ENCODE data around the gene NEU2. TPM values are rescaled to one million over a fixed set of nuclear protein-coding genes. Genes with fewer than 3 reads are reported as not detected.
A peak's percentile ranks its signal among the peaks of the same experiment; 100 is the strongest.

The NEU2 gene
- total and polyA plus RNA-seq, 2 of the 13 experiments (the other 11 are each of a cell fraction or from before 2014, with no cell fraction given) = not detected

DNA sequence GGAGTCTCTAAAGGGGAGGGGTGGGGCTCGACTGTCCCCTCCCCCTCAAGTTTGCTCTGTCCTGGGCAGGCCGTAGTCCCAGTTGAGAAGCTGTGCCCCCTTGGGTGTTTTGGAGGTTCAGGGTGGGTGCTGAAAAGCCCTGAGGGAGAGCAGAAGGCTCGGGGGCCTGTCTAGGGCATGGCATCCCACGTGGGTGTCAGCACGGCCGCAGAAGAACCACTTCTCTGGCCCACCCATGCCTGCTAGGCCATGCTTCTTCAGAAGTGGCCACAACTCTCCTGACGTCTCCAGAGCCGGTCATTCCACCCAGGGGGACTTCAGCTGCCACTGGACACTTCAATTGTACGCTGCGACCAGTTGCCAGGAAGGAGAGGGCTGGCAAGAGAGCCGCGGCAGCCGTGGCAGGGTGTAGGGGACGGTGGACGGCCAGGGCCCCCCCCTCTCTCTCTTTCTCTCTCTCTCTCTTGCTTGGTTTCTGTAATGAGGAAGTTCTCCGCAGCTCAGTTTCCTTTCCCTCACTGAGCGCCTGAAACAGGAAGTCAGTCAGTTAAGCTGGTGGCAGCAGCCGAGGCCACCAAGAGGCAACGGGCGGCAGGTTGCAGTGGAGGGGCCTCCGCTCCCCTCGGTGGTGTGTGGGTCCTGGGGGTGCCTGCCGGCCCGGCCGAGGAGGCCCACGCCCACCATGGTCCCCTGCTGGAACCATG is 27.5 kb downstream of the NEU2 start, which contains the start of gene INPP5D (continued):
- TF ChIP-seq, protein P1, sequence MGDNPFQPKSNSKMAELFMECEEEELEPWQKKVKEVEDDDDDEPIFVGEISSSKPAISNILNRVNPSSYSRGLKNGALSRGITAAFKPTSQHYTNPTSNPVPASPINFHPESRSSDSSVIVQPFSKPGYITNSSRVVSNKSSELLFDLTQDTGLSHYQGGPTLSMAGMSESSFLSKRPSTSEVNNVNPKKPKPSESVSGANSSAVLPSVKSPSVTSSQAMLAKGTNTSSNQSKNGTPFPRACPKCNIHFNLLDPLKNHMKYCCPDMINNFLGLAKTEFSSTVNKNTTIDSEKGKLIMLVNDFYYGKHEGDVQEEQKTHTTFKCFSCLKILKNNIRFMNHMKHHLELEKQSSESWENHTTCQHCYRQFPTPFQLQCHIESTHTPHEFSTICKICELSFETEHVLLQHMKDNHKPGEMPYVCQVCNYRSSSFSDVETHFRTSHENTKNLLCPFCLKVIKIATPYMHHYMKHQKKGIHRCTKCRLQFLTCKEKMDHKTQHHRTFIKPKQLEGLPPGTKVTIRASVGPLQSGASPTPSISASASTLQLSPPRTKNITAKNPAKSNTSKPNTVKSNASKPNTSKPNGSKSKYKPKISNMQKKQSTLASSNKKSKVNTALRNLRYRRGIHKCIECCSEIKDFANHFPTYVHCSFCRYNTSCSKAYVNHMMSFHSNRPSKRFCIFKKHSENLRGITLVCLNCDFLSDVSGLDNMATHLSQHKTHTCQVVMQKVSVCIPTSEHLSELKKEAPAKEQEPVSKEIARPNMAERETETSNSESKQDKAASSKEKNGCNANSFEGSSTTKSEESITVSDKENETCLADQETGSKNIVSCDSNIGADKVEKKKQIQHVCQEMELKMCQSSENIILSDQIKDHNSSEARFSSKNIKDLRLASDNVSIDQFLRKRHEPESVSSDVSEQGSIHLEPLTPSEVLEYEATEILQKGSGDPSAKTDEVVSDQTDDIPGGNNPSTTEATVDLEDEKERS (CRISPR knock-in tag; IDR thresholded peaks at IDR 0.05) = no peak
- TF ChIP-seq ZNF75D (CRISPR knock-in tag; IDR thresholded peaks at IDR 0.05; ENCODE audit: borderline replicate concordance) (no peak), EEA1 (CRISPR knock-in tag; IDR thresholded peaks at IDR 0.05; ENCODE audit: borderline replicate concordance) (no peak), MYC (CRISPR knock-in tag; IDR thresholded peaks at IDR 0.05; ENCODE audit: borderline replicate concordance) (peak; percentile 49), ZFY (CRISPR knock-in tag; IDR thresholded peaks at IDR 0.05) (peak; percentile 79), ZNF746 (CRISPR knock-in tag; IDR thresholded peaks at IDR 0.05) (0 out of 2 replicates have a peak, but pooled peaks have one; percentile 45), DMAP1 (CRISPR knock-in tag; IDR thresholded peaks at IDR 0.05) (peak; percentile 59), ZNF670 (CRISPR knock-in tag; IDR thresholded peaks at IDR 0.05; ENCODE audit: borderline replicate concordance) (0 out of 2 replicates have a peak, but pooled peaks have one; percentile 48), ZNF563 (CRISPR knock-in tag; IDR thresholded peaks at IDR 0.05) (peak; percentile 76), LCORL (IDR thresholded peaks at IDR 0.05) (no peak), LCORL (CRISPR knock-in tag; IDR thresholded peaks at IDR 0.05) (peak; percentile 73; the same call in 1 of the 2 replicates), YEATS2 (CRISPR knock-in tag; IDR thresholded peaks at IDR 0.05; ENCODE audit: borderline replicate concordance) (peak; percentile 18), ZNF33B (CRISPR knock-in tag; IDR thresholded peaks at IDR 0.05) (no peak), FOXA1 (IDR thresholded peaks at IDR 0.05) (no peak), FOXA1 (CRISPR knock-in tag; IDR thresholded peaks at IDR 0.05) (no peak; the same call in 1 of the 2 replicates), ZFP36L1 (CRISPR knock-in tag; IDR thresholded peaks at IDR 0.05) (peak; percentile 46; the same call in 1 of the 2 replicates), IRF2 (CRISPR knock-in tag; IDR thresholded peaks at IDR 0.05) (no peak), REXO4 (CRISPR knock-in tag; IDR thresholded peaks at IDR 0.05; ENCODE audit: borderline replicate concordance) (no peak), RBFOX2 (IDR thresholded peaks at IDR 0.05; ENCODE audit: low read depth, low read length) (peak; percentile 78), CEBPG (CRISPR knock-in tag; IDR thresholded peaks at IDR 0.05) (no peak), ZNF460 (CRISPR knock-in tag; IDR thresholded peaks at IDR 0.05; ENCODE audit: borderline replicate concordance) (no peak), HNRNPLL (IDR thresholded peaks at IDR 0.05; ENCODE audit: low read depth, low read length, poor library complexity, severe bottlenecking) (peak; percentile 53)
- TF ChIP-seq, protein P2, sequence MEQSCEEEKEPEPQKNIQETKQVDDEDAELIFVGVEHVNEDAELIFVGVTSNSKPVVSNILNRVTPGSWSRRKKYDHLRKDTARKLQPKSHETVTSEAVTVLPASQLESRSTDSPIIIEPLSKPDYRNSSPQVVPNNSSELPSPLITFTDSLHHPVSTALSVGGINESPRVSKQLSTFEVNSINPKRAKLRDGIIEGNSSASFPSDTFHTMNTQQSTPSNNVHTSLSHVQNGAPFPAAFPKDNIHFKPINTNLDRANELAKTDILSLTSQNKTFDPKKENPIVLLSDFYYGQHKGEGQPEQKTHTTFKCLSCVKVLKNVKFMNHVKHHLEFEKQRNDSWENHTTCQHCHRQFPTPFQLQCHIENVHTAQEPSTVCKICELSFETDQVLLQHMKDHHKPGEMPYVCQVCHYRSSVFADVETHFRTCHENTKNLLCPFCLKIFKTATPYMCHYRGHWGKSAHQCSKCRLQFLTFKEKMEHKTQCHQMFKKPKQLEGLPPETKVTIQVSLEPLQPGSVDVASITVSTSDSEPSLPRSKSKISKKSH (CRISPR knock-in tag; IDR thresholded peaks at IDR 0.05; ENCODE audit: borderline replicate concordance) = 0 out of 2 replicates have a peak, but pooled peaks have one; percentile 11
- TF ChIP-seq, protein P3, sequence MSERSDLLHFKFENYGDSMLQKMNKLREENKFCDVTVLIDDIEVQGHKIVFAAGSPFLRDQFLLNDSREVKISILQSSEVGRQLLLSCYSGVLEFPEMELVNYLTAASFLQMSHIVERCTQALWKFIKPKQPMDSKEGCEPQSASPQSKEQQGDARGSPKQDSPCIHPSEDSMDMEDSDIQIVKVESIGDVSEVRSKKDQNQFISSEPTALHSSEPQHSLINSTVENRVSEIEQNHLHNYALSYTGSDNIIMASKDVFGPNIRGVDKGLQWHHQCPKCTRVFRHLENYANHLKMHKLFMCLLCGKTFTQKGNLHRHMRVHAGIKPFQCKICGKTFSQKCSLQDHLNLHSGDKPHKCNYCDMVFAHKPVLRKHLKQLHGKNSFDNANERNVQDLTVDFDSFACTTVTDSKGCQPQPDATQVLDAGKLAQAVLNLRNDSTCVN (CRISPR knock-in tag; IDR thresholded peaks at IDR 0.05; ENCODE audit: borderline replicate concordance) = 0 out of 2 replicates have a peak, but pooled peaks have one; percentile 23
- TF ChIP-seq, protein P4, sequence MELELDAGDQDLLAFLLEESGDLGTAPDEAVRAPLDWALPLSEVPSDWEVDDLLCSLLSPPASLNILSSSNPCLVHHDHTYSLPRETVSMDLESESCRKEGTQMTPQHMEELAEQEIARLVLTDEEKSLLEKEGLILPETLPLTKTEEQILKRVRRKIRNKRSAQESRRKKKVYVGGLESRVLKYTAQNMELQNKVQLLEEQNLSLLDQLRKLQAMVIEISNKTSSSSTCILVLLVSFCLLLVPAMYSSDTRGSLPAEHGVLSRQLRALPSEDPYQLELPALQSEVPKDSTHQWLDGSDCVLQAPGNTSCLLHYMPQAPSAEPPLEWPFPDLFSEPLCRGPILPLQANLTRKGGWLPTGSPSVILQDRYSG (CRISPR knock-in tag; IDR thresholded peaks at IDR 0.05) = 0 out of 2 replicates have a peak, but pooled peaks have one; percentile 30

Measured in HepG2 (cell line).